RPMI8226 (cell line): ENCODE data around the gene OR2AT4.
A peak's percentile ranks its signal among the peaks of the same experiment; 100 is the strongest.
"Not testable (repeated sequence)": the region's sequence is repeated elsewhere in the genome, so short reads cannot be mapped to it uniquely, and the experiment has no call there.

Experiments
- DNase-seq: peaks from one replicate; pipeline ENCODE4 v3.0.0-alpha.2; 2015

The OR2AT4 gene

GRCh38 chr11:75096456-75097172 is at the start of gene OR2AT4:
OR2AT4 (minus strand) TSS chr11:75096876.
- DNase-seq: no peak

- DNase-seq: no peak
Measured at GRCh38 chr11:75145972-75146519, 49.4 kb upstream of the OR2AT4 start.

- no peak for DNase-seq
Measured at GRCh38 chr11:75145196-75145971, 48.7 kb upstream of the OR2AT4 start.

- DNase-seq: no peak
Measured at GRCh38 chr11:75144716-75145014, 48.0 kb upstream of the OR2AT4 start.

GRCh38 chr11:75143420-75143731 is 46.7 kb upstream of the OR2AT4 start:
- no peak for DNase-seq

GRCh38 chr11:75142714-75143419 is 46.2 kb upstream of the OR2AT4 start:
- DNase-seq: peak; percentile 92

- no peak for DNase-seq
Measured at GRCh38 chr11:75141166-75141565, 44.5 kb upstream of the OR2AT4 start.

GRCh38 chr11:75140269-75141138 is 43.8 kb upstream of the OR2AT4 start:
- peak; percentile 80 for DNase-seq

GRCh38 chr11:75135651-75136050 is 39.0 kb upstream of the OR2AT4 start:
- no peak for DNase-seq

- no peak for DNase-seq
Measured at GRCh38 chr11:75135021-75135650, 38.5 kb upstream of the OR2AT4 start.

- no peak for DNase-seq
Measured at GRCh38 chr11:75133976-75134375, 37.3 kb upstream of the OR2AT4 start.

- DNase-seq: no peak
Measured at GRCh38 chr11:75132080-75132479, 35.4 kb upstream of the OR2AT4 start.

GRCh38 chr11:75126564-75126963 is 29.9 kb upstream of the OR2AT4 start:
- no peak for DNase-seq

GRCh38 chr11:75118577-75118976 is 21.9 kb upstream of the OR2AT4 start:
- DNase-seq: no peak

GRCh38 chr11:75114465-75114864 is 17.8 kb upstream of the OR2AT4 start:
- no peak for DNase-seq

- DNase-seq: no peak
Measured at GRCh38 chr11:75113030-75113429, 16.4 kb upstream of the OR2AT4 start.

- DNase-seq: no peak
Measured at GRCh38 chr11:75112200-75112599, 15.5 kb upstream of the OR2AT4 start.

GRCh38 chr11:75107187-75107586 is 10.5 kb upstream of the OR2AT4 start:
- no peak for DNase-seq

- DNase-seq: not testable (repeated sequence)
Measured at GRCh38 chr11:75105967-75106681, 9.4 kb upstream of the OR2AT4 start.

- DNase-seq: peak; percentile 10
Measured at GRCh38 chr11:75105462-75105925, 8.8 kb upstream of the OR2AT4 start.

- DNase-seq: no peak
Measured at GRCh38 chr11:75103380-75104026, 6.8 kb upstream of the OR2AT4 start.
